ENCODE results near the gene GOLPH3L. TPM values are rescaled to one million over a fixed set of nuclear protein-coding genes. Genes with fewer than 3 reads are reported as not detected.
"Not testable (repeated sequence)": the region's sequence is repeated elsewhere in the genome, so short reads cannot be mapped to it uniquely, and the experiment has no call there.

Gene GOLPH3L
- total RNA-seq, 4 donors from 2014 or later, result 18.4 to 36.6 (median 25.7) TPM

DNA sequence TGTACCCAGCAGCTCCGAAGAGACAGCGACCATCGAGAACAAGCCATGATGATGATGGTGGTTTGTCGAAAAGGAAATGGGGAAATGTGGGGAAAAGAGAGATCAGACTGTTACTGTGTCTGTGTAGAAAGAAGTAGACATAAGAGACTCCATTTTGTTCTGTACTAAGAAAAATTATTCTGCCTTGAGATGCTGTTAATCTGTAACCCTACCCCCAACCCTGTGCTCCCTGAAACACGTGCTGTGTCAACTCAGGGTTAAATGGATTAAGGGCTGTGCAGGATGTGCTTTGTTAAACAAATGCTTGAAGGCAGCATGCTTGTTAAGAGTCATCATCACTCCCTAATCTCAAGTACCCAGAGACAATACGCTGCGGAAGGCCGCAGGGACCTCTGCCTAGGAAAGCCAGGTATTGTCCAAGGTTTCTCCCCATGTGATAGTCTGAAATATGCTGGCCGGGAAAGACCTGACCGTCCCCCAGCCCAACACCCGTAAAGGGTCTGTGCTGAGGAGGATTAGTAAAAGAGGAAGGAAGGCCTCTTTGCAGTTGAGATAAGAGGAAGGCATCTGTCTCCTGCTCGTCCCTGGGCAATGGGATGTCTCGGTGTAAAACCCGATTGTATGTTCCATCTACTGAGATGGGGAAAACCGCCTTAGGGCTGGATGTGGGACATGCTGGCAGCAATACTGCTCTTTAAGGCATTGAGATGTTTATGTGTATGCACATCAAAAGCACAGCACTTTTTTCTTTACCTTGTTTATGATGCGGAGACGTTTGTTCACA lies 61.9 kb downstream of the GOLPH3L start:
- H3K27ac ChIP-seq, H3K9me3 ChIP-seq, H3K36me3 ChIP-seq, H3K4me1 ChIP-seq, H3K27me3 ChIP-seq, H3K4me3 ChIP-seq: not testable (repeated sequence)
- peak in 1 of 2 donors; percentile 18 for DNase-seq (ENCODE audit: low spot score in 2 of 2)
- 70% methylated on average over 13 of the region's 17 CpGs for WGBS

DNA sequence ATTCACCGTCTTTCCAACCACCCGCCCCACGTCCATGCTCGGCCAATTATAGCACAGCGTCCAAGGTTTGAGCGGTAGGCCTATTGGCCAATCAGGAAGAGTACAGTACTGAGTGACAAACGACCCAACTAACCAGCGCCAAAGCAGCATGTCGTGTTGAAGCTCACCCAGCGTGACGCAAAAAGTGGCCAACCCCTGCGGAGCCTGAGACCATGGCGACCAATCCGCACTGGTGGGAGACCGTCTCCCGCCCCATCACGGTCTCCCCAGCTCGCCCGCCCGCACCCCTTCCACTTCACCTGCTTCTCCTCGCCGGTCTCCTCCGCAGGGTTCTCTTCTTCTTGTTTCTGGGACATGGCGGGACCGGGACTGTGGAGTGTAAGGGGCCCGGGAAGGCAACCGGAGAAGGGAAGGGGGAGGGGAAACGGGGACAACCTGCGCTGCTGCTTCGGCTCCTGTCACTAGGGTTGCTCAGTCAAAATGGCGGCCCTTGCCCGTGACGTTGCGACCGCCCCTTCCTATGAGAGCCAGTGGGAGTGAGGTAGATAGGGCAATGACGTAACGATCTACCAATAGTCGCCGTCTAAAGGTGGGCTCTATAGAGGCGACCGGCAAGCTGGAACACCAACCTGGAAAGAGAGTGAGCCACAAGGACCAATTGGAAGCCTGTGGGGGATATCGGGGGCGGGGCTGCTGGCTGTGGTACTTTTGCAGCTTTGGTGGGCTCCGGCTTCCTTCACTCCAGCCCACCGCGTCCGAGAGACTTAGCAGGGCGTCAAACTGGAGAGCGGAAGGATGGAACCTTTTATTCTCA lies 67.6 kb downstream of the GOLPH3L start, which contains the start of gene ENSA:
Gene ENSA (minus strand): TSS at position 498 of the 814 bp plus-strand sequence. CDS start 142 bp downstream, at position 356.
- peak; percentile 99 to 100 for DNase-seq (ENCODE audit: low spot score in 2 of 2)
- TF ChIP-seq EP300 (IDR thresholded peaks at IDR 0.05), result no peak
- TF ChIP-seq, protein P1, sequence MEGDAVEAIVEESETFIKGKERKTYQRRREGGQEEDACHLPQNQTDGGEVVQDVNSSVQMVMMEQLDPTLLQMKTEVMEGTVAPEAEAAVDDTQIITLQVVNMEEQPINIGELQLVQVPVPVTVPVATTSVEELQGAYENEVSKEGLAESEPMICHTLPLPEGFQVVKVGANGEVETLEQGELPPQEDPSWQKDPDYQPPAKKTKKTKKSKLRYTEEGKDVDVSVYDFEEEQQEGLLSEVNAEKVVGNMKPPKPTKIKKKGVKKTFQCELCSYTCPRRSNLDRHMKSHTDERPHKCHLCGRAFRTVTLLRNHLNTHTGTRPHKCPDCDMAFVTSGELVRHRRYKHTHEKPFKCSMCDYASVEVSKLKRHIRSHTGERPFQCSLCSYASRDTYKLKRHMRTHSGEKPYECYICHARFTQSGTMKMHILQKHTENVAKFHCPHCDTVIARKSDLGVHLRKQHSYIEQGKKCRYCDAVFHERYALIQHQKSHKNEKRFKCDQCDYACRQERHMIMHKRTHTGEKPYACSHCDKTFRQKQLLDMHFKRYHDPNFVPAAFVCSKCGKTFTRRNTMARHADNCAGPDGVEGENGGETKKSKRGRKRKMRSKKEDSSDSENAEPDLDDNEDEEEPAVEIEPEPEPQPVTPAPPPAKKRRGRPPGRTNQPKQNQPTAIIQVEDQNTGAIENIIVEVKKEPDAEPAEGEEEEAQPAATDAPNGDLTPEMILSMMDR (IDR thresholded peaks at IDR 0.05), result no peak
- peak; percentile 40 to 77 (median 74) for TF ChIP-seq POLR2AphosphoS5 (IDR thresholded peaks at IDR 0.05)
- TF ChIP-seq POLR2A (IDR thresholded peaks at IDR 0.05), result peak in 1 of 2 donors; percentile 93
- no peaks in the 10 kb centered on the region for H3K27me3 ChIP-seq
- peak within 1 kb of the TSS; percentile 62 for H3K4me3 ChIP-seq
- H3K9me3 ChIP-seq, result no peaks in the 10 kb centered on the region
- peak within 1 kb of the TSS; percentile 96 for H3K27ac ChIP-seq
- under 1% methylated on average over 29 of the region's 49 CpGs for WGBS
- H3K4me1 ChIP-seq, result peaks cover 52% of the 10 kb centered on the region
- H3K36me3 ChIP-seq, result peaks cover 30% of the 10 kb centered on the region

DNA sequence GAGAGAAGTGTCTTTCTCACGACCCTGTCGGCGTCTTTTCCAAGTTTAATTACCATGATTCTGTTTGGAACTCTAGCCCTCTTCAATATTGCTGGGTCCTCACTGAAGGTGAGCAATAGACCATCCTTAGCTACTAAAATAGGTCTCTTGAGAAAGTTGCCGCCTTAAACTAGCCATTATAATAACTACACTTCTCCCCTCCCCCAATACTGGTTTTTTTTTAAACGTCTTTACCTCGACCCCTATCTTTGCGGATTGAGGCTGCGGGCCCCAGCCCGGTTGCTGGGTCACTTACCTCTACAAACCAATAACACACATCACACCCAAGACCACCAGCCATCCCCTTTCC lies 68.2 kb downstream of the GOLPH3L start:
- H3K9me3 ChIP-seq, result no peaks in the 10 kb centered on the region
- H3K27ac ChIP-seq, result peak overlapping the region; percentile 96
- TF ChIP-seq, protein P1 (IDR thresholded peaks at IDR 0.05), result peak in 1 of 2 donors; percentile 11
- no peak for TF ChIP-seq POLR2AphosphoS5 (IDR thresholded peaks at IDR 0.05)
- under 1% methylated on average over 9 of the region's 9 CpGs for WGBS
- peak overlapping the region; percentile 62 for H3K4me3 ChIP-seq
- peaks cover 58% of the 10 kb centered on the region for H3K4me1 ChIP-seq
- H3K27me3 ChIP-seq, result no peaks in the 10 kb centered on the region
- peak in 1 of 2 donors; percentile 0 for DNase-seq (ENCODE audit: low spot score in 2 of 2)
- H3K36me3 ChIP-seq, result peaks cover 36% of the 10 kb centered on the region

DNA sequence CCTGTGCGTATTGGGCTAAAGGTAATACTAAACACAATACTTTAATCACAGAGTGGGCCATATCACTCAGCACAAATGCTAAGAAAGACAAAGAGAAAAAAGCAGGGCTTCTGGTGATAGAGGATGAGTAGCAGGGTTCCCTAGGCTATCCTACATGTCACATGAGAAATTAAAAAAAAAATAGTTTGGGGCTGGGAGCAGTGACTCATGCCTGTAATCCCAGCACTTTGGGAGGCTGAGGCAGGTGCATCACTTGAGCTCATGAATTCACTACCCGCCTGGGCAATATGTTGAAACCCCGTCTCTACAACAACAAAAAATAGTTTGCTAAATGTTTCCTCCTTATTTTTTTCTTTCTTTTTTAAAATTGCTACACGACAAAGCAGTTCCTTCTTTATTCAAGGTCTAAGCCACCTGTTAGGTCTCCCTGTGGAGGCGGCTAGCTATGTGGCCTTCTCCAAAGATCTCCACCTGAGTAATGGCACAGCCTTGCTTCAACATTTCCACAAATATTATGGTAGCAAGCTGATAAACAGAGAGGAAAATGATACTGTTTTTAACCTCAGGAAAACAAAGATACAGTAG lies 69.0 kb downstream of the GOLPH3L start:
- TF ChIP-seq POLR2AphosphoS5 (IDR thresholded peaks at IDR 0.05) (no peak), EP300 (IDR thresholded peaks at IDR 0.05) (no peak), POLR2A (IDR thresholded peaks at IDR 0.05) (no peak)
- H3K36me3 ChIP-seq, result peaks cover 40% of the 10 kb centered on the region
- no peaks in the 10 kb centered on the region for H3K27me3 ChIP-seq
- H3K27ac ChIP-seq, result peak overlapping the region; percentile 96
- no peaks in the 10 kb centered on the region for H3K9me3 ChIP-seq
- 68% methylated on average over 5 of the region's 5 CpGs for WGBS
- H3K4me1 ChIP-seq, result peaks cover 66% of the 10 kb centered on the region
- peak in 1 of 2 donors; percentile 16 for DNase-seq (ENCODE audit: low spot score in 2 of 2)
- peak overlapping the region; percentile 62 for H3K4me3 ChIP-seq

DNA sequence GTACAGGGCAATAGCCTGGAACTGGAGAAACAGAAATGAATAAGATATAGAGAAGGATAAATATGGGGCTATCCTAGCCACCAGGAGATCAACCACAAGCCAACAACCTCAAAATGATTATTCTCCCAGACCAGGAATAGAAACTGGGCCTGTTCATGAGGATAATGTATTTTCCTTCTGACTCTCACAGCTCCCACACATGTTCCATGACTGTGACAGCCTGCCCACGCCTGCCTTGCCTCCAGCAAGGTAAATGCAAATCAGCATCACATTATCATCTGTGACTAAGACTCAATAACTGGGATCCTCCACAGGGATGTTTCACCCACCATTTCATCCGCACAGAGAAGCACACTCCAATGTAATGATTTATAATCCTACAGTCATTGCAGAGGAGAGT lies 70.8 kb downstream of the GOLPH3L start:
- Histone ChIP-seq H3K27me3 (no peaks in the 10 kb centered on the region), H3K9me3 (no peaks in the 10 kb centered on the region), H3K27ac (peak overlapping the region; percentile 96), H3K36me3 (peaks cover 40% of the 10 kb centered on the region), H3K4me1 (peaks cover 83% of the 10 kb centered on the region), H3K4me3 (no peak overlapping the region)
- WGBS, result 55% methylated on average over 2 of the region's 2 CpGs
- peak in 1 of 2 donors; percentile 23 for DNase-seq (ENCODE audit: low spot score in 2 of 2)
- TF ChIP-seq, protein P1 (IDR thresholded peaks at IDR 0.05), result no peak
- TF ChIP-seq POLR2AphosphoS5 (IDR thresholded peaks at IDR 0.05) (no peak), EP300 (IDR thresholded peaks at IDR 0.05) (no peak), POLR2A (IDR thresholded peaks at IDR 0.05) (no peak)

DNA sequence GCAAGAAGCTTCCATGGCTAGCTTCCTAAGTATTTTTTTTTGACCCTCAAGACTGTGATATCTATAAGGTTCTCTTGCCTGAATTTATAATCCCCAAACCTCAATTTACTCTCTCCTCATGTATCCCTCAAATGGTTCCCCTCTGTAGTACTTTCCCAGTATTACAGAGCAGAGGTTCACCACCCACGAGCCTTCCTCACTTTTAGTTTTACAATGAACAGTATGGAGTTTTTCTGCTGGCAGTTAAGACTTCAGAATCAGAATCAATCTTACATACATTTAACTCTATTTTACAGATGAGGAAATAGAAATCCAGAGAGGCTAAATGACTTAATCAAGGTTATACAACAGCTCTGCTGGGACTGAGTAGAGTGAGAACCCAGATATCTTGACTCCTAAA lies 72.4 kb downstream of the GOLPH3L start:
- H3K27ac ChIP-seq, result peak overlapping the region; percentile 96
- peaks cover 46% of the 10 kb centered on the region for H3K36me3 ChIP-seq

DNA sequence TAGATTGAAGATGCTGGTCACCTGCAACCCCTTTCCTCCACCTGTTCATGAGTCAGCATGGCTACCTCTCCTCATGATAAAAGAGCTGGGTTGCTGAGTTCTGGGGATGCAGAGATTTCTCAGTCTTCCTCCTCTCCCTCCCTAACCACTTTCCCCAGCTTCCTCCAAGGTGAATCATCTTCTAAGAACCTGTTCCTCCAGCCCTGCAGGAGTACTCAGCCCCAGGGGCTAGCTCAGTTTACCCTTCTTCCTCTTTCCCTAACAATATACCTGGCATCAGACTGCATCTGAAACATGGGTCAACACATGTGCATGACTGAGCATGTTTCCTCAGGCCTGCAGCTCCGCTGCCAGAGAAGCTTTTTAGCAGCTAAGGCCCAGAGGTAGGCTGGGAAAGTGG lies 72.8 kb downstream of the GOLPH3L start:
- WGBS, result 56% methylated on average over 1 of the region's 1 CpG
- peak in 1 of 2 donors; percentile 65 for DNase-seq (ENCODE audit: low spot score in 2 of 2)
- not testable (repeated sequence) for H3K27me3 ChIP-seq, H3K4me3 ChIP-seq, H3K9me3 ChIP-seq
- Histone ChIP-seq H3K36me3 (peaks cover 46% of the 10 kb centered on the region), H3K27ac (peak overlapping the region; percentile 96), H3K4me1 (peaks cover 94% of the 10 kb centered on the region)

More for the DNA sequence above, 72.4 kb downstream of the GOLPH3L start:
- 54% methylated on average over 1 of the region's 1 CpG for WGBS
- not testable (repeated sequence) for H3K9me3 ChIP-seq, H3K27me3 ChIP-seq, H3K4me3 ChIP-seq
- H3K4me1 ChIP-seq, result peaks cover 92% of the 10 kb centered on the region
- peak in 1 of 2 donors; percentile 0 for DNase-seq (ENCODE audit: low spot score in 2 of 2)

Data from suprapubic skin (tissue), 4 donors.